HUES64 (cell line): ENCODE measurements around the gene POLR1H.

Experiments
- H3K27ac ChIP-seq: 2 replicates; pipeline ENCODE4 v1.7.0; 2013; ENCODE audit warnings: low read depth, low read length, inconsistent platforms
- H3K27me3 ChIP-seq: 2 replicates; pipeline ENCODE4 v1.6.1; 2013; ENCODE audit warnings: mild to moderate bottlenecking, low read length; ENCODE audit not compliant: insufficient read depth
- H3K36me3 ChIP-seq: 2 replicates; pipeline ENCODE4 v1.6.1; 2013; ENCODE audit warnings: mild to moderate bottlenecking, low read length; ENCODE audit not compliant: insufficient read depth
- H3K4me1 ChIP-seq: 2 replicates; pipeline ENCODE4 v1.6.1; 2013; ENCODE audit warnings: mild to moderate bottlenecking, low read length, moderate library complexity; ENCODE audit not compliant: insufficient read depth
- H3K4me3 ChIP-seq: 2 replicates; pipeline ENCODE4 v1.5.1; 2013; ENCODE audit warnings: mild to moderate bottlenecking, low read length, moderate library complexity
- H3K9ac ChIP-seq: 2 replicates; pipeline ENCODE4 v1.6.1; 2013; ENCODE audit warnings: mild to moderate bottlenecking, low read depth, low read length
- H3K9me3 ChIP-seq: 2 replicates; pipeline ENCODE4 v1.6.1; 2013; ENCODE audit warnings: low read depth, low read length; ENCODE audit not compliant: insufficient read depth
- WGBS: fragments of 150-250, 120-280 bp; methylation state at CpG from one replicate; pipeline ENCODE4 v1.1.7; 2013; ENCODE audit warnings: missing lambda C conversion rate; 5-methylcytosine and 5-hydroxymethylcytosine counted together

Gene POLR1H

GRCh38 chr6:30061858-30062458 is 893 bp downstream of the POLR1H start:
- H3K27ac ChIP-seq: no peak overlapping the region

GRCh38 chr6:30062471-30063178 is 1.6 kb downstream of the POLR1H start:
- no peaks in the 10 kb centered on the region for H3K27me3 ChIP-seq
- 97% methylated on average over 4 of the region's 7 CpGs for WGBS
- H3K4me1 ChIP-seq: peaks cover 4% of the 10 kb centered on the region; the same call in 1 of the 2 replicates
- H3K27ac ChIP-seq: no peak overlapping the region
- H3K36me3 ChIP-seq: peaks cover 15% of the 10 kb centered on the region
- no peak overlapping the region for H3K9ac ChIP-seq
- 0 out of 2 replicates have a peak overlapping the region, but pooled peaks have one; percentile 89 for H3K4me3 ChIP-seq
- H3K9me3 ChIP-seq: no peaks in the 10 kb centered on the region

More at GRCh38 chr6:30061858-30062458, 893 bp downstream of the POLR1H start:
- Histone ChIP-seq H3K9ac (peak overlapping the region; percentile 77), H3K27me3 (no peaks in the 10 kb centered on the region), H3K36me3 (peaks cover 15% of the 10 kb centered on the region), H3K4me1 (peaks cover 3% of the 10 kb centered on the region; the same call in 1 of the 2 replicates), H3K4me3 (peak overlapping the region; percentile 89), H3K9me3 (no peaks in the 10 kb centered on the region)
- 61% methylated on average over 12 of the region's 13 CpGs for WGBS

GRCh38 chr6:30063315-30063714 is 2.2 kb downstream of the POLR1H start:
- no peak overlapping the region for H3K9ac ChIP-seq
- WGBS: 85% methylated on average over 2 of the region's 2 CpGs

GRCh38 chr6:30066082-30066481 is 5.0 kb downstream of the POLR1H start:
- H3K4me3 ChIP-seq: peak overlapping the region; percentile 78
- H3K9me3 ChIP-seq: no peaks in the 10 kb centered on the region
- peak overlapping the region; percentile 66 for H3K9ac ChIP-seq
- peaks cover 13% of the 10 kb centered on the region for H3K27me3 ChIP-seq
- H3K27ac ChIP-seq: peak overlapping the region; percentile 79
- H3K4me1 ChIP-seq: peaks cover 4% of the 10 kb centered on the region; the same call in 1 of the 2 replicates
- H3K36me3 ChIP-seq: peaks cover 15% of the 10 kb centered on the region
- WGBS: 56% methylated on average over 4 of the region's 4 CpGs

More at GRCh38 chr6:30063315-30063714, 2.2 kb downstream of the POLR1H start:
- Histone ChIP-seq H3K4me1 (peaks cover 7% of the 10 kb centered on the region; the same call in 1 of the 2 replicates), H3K27me3 (no peaks in the 10 kb centered on the region), H3K4me3 (no peak overlapping the region), H3K9me3 (no peaks in the 10 kb centered on the region), H3K36me3 (peaks cover 15% of the 10 kb centered on the region), H3K27ac (no peak overlapping the region)

GRCh38 chr6:30066577-30067459 is 5.8 kb downstream of the POLR1H start, which contains the start of gene PPP1R11:
Gene PPP1R11 (plus strand): TSS chr6:30067198. CDS start chr6:30067411, 213 bp downstream.
- no peaks in the 10 kb centered on the region for H3K9me3 ChIP-seq
- peaks cover 15% of the 10 kb centered on the region for H3K36me3 ChIP-seq
- H3K4me1 ChIP-seq: peaks cover 4% of the 10 kb centered on the region; the same call in 1 of the 2 replicates
- H3K27ac ChIP-seq: peak within 1 kb of the TSS; percentile 79
- 1% methylated on average over 46 of the region's 46 CpGs for WGBS
- H3K9ac ChIP-seq: peak within 1 kb of the TSS; percentile 66
- peak within 1 kb of the TSS; percentile 78 for H3K4me3 ChIP-seq
- H3K27me3 ChIP-seq: peaks cover 20% of the 10 kb centered on the region

- H3K4me1 ChIP-seq: peaks cover 4% of the 10 kb centered on the region; the same call in 1 of the 2 replicates
- H3K27me3 ChIP-seq: peaks cover 28% of the 10 kb centered on the region
- H3K9ac ChIP-seq: peak overlapping the region; percentile 42
- no peaks in the 10 kb centered on the region for H3K9me3 ChIP-seq
- peak overlapping the region; percentile 21; the same call in 1 of the 2 replicates for H3K27ac ChIP-seq
- peaks cover 15% of the 10 kb centered on the region for H3K36me3 ChIP-seq
- H3K4me3 ChIP-seq: peak overlapping the region; percentile 78
- 18% methylated on average over 8 of the region's 8 CpGs for WGBS
Observed at GRCh38 chr6:30067460-30068139, 6.5 kb downstream of the POLR1H start.

GRCh38 chr6:30071081-30071818 is 10.2 kb downstream of the POLR1H start:
- Histone ChIP-seq H3K36me3 (no peaks in the 10 kb centered on the region), H3K27me3 (peaks cover 64% of the 10 kb centered on the region), H3K4me1 (peaks cover 9% of the 10 kb centered on the region; the same call in 1 of the 2 replicates), H3K9me3 (no peaks in the 10 kb centered on the region), H3K9ac (no peak overlapping the region), H3K4me3 (peak overlapping the region; percentile 41), H3K27ac (no peak overlapping the region)
- 9% methylated on average over 68 of the region's 68 CpGs for WGBS

- WGBS: 34% methylated on average over 3 of the region's 3 CpGs
- Histone ChIP-seq H3K27ac (no peak overlapping the region), H3K27me3 (peaks cover 70% of the 10 kb centered on the region), H3K4me1 (peaks cover 9% of the 10 kb centered on the region; the same call in 1 of the 2 replicates), H3K9ac (no peak overlapping the region), H3K36me3 (no peaks in the 10 kb centered on the region), H3K4me3 (peak overlapping the region; percentile 41), H3K9me3 (no peaks in the 10 kb centered on the region)
Observed at GRCh38 chr6:30071858-30072257, 10.8 kb downstream of the POLR1H start.

GRCh38 chr6:30073489-30074235 is 12.6 kb downstream of the POLR1H start:
- 51% methylated on average over 4 of the region's 7 CpGs for WGBS
- Histone ChIP-seq H3K9me3 (no peaks in the 10 kb centered on the region), H3K4me3 (peak overlapping the region; percentile 59), H3K9ac (no peak overlapping the region), H3K36me3 (no peaks in the 10 kb centered on the region), H3K4me1 (0 out of 2 replicates have a peak, but pooled peaks cover 5% of the 10 kb centered on the region), H3K27me3 (peaks cover 88% of the 10 kb centered on the region), H3K27ac (no peak overlapping the region)
